ENCODE measurements around the gene MAP2K6. TPM values are rescaled to one million over a fixed set of nuclear protein-coding genes. Genes with fewer than 3 reads are reported as not detected.

Gene MAP2K6
- total RNA-seq, 1 experiment from 2014 or later: 17.7 TPM

DNA sequence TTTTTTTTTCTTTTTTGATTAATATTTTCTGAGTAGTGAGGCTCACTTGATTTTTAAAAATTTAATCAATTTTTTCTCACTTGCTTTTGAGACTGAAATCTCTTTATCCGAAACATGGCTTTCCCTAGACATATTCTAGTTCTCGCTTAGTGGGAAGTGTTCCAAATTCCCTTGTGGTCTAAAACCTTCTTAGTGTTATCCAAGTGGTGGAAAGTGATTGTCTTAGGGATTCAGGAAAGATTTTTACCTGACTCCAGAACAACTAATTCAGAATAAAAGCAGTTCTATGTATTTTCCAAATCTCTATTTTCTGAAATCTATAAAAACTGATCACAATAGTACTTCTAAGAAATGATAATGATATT is 178.8 kb downstream of the MAP2K6 start:
- Histone ChIP-seq H2BK5ac (ENCODE audit: insufficient read length, low read length) (no peak overlapping the region), H3K56ac (ENCODE audit: insufficient read length, low read depth, low read length) (no peak overlapping the region), H3K79me1 (ENCODE audit: insufficient read depth, low read depth, low read length, poor library complexity, severe bottlenecking) (no peaks in the 10 kb centered on the region), H4K5ac (ENCODE audit: insufficient read length, low read depth, low read length) (no peak overlapping the region), H2BK15ac (ENCODE audit: low read depth, low read length) (no peak overlapping the region), H2BK120ac (ENCODE audit: low read depth, low read length, poor library complexity, severe bottlenecking) (no peak overlapping the region), H3K79me2 (ENCODE audit: insufficient read depth, low read length) (no peaks in the 10 kb centered on the region), H2AK5ac (ENCODE audit: insufficient read length, low read length) (no peak overlapping the region), H2BK20ac (ENCODE audit: low read depth, low read length, poor library complexity, severe bottlenecking) (no peak overlapping the region), H3T11ph (ENCODE audit: low read length) (no peak overlapping the region), H3K9me3 (ENCODE audit: control insufficient read depth, low read depth, low read length) (no peaks in the 10 kb centered on the region), H2AFZ (ENCODE audit: low read length) (no peak overlapping the region), H3K14ac (ENCODE audit: insufficient read depth, low read length) (no peak overlapping the region), H2BK12ac (ENCODE audit: insufficient read length, low read depth, low read length) (no peak overlapping the region), H3K23me2 (ENCODE audit: insufficient read length, low read depth, low read length, poor library complexity, severe bottlenecking) (no peaks in the 10 kb centered on the region), H3K9ac (ENCODE audit: extremely low read depth, insufficient read length, low read length) (no peak overlapping the region), H4K8ac (replicated peaks; ENCODE audit: insufficient read length, low read depth, low read length) (no peak overlapping the region), H4K20me1 (ENCODE audit: control insufficient read depth, insufficient read depth, insufficient read length) (no peaks in the 10 kb centered on the region), H3K27ac (ENCODE audit: insufficient read length, low read depth, low read length) (no peak overlapping the region), H3K23ac (ENCODE audit: insufficient read length, low read depth, low read length) (no peak overlapping the region), H3K4me2 (ENCODE audit: insufficient read depth, insufficient read length, low read length) (no peak overlapping the region), H3K27me3 (ENCODE audit: insufficient read depth, low read length) (no peaks in the 10 kb centered on the region), H3K4ac (ENCODE audit: low read depth, low read length) (no peak overlapping the region), H3K4me1 (ENCODE audit: insufficient read depth, low read length) (no peaks in the 10 kb centered on the region), H3K18ac (ENCODE audit: insufficient read length, low read depth, low read length) (no peak overlapping the region), H4K91ac (ENCODE audit: insufficient read length, low read depth, low read length) (no peak overlapping the region)
- TF ChIP-seq, protein P1, sequence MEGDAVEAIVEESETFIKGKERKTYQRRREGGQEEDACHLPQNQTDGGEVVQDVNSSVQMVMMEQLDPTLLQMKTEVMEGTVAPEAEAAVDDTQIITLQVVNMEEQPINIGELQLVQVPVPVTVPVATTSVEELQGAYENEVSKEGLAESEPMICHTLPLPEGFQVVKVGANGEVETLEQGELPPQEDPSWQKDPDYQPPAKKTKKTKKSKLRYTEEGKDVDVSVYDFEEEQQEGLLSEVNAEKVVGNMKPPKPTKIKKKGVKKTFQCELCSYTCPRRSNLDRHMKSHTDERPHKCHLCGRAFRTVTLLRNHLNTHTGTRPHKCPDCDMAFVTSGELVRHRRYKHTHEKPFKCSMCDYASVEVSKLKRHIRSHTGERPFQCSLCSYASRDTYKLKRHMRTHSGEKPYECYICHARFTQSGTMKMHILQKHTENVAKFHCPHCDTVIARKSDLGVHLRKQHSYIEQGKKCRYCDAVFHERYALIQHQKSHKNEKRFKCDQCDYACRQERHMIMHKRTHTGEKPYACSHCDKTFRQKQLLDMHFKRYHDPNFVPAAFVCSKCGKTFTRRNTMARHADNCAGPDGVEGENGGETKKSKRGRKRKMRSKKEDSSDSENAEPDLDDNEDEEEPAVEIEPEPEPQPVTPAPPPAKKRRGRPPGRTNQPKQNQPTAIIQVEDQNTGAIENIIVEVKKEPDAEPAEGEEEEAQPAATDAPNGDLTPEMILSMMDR (conservative IDR thresholded peaks at IDR 0.05): no peak
- no peak overlapping the region for H3K27ac Mint-ChIP-seq
- no peak overlapping the region for H3K4me3 Mint-ChIP-seq
- no peak for DNase-seq
- no CpG with 5 or more reads among the region's 2 CpGs for whole genome bisulfite sequencing (ENCODE audit: extremely low coverage, insufficient read length, low lambda C conversion rate)
- peaks cover 1 to 4% of the 10 kb centered on the region in 2 experiments; a peak in 1 of 5 replicates for H3K9me3 Mint-ChIP-seq
- no peaks in the 10 kb centered on the region for H3K27me3 Mint-ChIP-seq (ENCODE audit: low read depth)
- no peaks in the 10 kb centered on the region for H3K36me3 Mint-ChIP-seq (ENCODE audit: insufficient read depth in 1 of 3, low read depth in 3 of 3)
- H3K4me1 Mint-ChIP-seq: peaks cover 7 to 12% of the 10 kb centered on the region in 2 experiments; a peak in 3 of 4 replicates
